Effector memory CD8-positive, alpha-beta T cell (primary cell): ENCODE results near the gene SKA2.
"Not testable (repeated sequence)": the region's sequence is repeated elsewhere in the genome, so short reads cannot be mapped to it uniquely, and the experiment has no call there.

ENCODE experiments used
- ATAC-seq: fragments of 150-1000 bp; cut with Tn5 transposase; replicated peaks from 2 replicates; pipeline ENCODE4 v1.10.0; 2021; ENCODE audit warnings: mild to moderate bottlenecking, moderate library complexity
- DNase-seq, 3 experiments: peaks; one replicate each; pipeline ENCODE4 v3.0.0; 2021
- H3K27ac Mint-ChIP-seq, 2 donors: one replicate each; pipeline ENCODE4 v1.8.0; 2022; ENCODE audit warnings: mild to moderate bottlenecking in 2 of 2, mixed read lengths in 2 of 2, moderate library complexity in 2 of 2
- H3K27me3 Mint-ChIP-seq, 2 donors: one replicate each; pipeline ENCODE4 v1.8.0; 2022; ENCODE audit warnings: mixed read lengths in 2 of 2
- H3K36me3 Mint-ChIP-seq: one replicate; pipeline ENCODE4 v1.8.0; 2022; ENCODE audit warnings: mild to moderate bottlenecking, moderate library complexity, mixed read lengths; ENCODE audit not compliant: insufficient read depth
- H3K4me1 Mint-ChIP-seq, 2 donors: one replicate each; pipeline ENCODE4 v1.8.0; 2022; ENCODE audit warnings: low read depth in 2 of 2, mixed read lengths in 2 of 2
- H3K4me3 Mint-ChIP-seq, 2 donors: one replicate each; pipeline ENCODE4 v1.8.0; 2022; ENCODE audit warnings: mild to moderate bottlenecking in 2 of 2, mixed read lengths in 2 of 2, moderate library complexity in 2 of 2
- H3K9me3 Mint-ChIP-seq, 2 donors: one replicate each; pipeline ENCODE4 v1.8.0; 2022; ENCODE audit warnings: mixed read lengths in 2 of 2

The SKA2 gene

GRCh38 chr17:59106463-59107305, 48.3 kb downstream of the SKA2 start, which contains the start of gene TRIM37:
Gene TRIM37 (minus strand): TSS chr17:59106880. CDS start chr17:59106461, 419 bp downstream.
- peaks cover 17 to 24% of the 10 kb centered on the region in 2 donors for H3K4me1 Mint-ChIP-seq
- H3K9me3 Mint-ChIP-seq, result no peaks in the 10 kb centered on the region
- peak within 1 kb of the TSS; percentile 96 for H3K27ac Mint-ChIP-seq
- H3K36me3 Mint-ChIP-seq, result peaks cover 26% of the 10 kb centered on the region
- peak within 1 kb of the TSS; percentile 94 to 98 for H3K4me3 Mint-ChIP-seq
- DNase-seq (peak; percentile 97 to 98 (median 98)), ATAC-seq (peak; percentile 92)
- H3K27me3 Mint-ChIP-seq, result no peaks in the 10 kb centered on the region

- peak; percentile 62 for ATAC-seq
Observed at GRCh38 chr17:59105852-59106462, 49.0 kb downstream of the SKA2 start.

GRCh38 chr17:59101178-59101577, 53.8 kb downstream of the SKA2 start:
- peaks cover 19% of the 10 kb centered on the region for H3K36me3 Mint-ChIP-seq
- no peaks in the 10 kb centered on the region for H3K27me3 Mint-ChIP-seq
- DNase-seq (no peak), ATAC-seq (no peak)
- H3K4me1 Mint-ChIP-seq, result peaks cover 14 to 44% of the 10 kb centered on the region in 2 donors
- H3K9me3 Mint-ChIP-seq, result no peaks in the 10 kb centered on the region
- H3K4me3 Mint-ChIP-seq, result no peak overlapping the region
- H3K27ac Mint-ChIP-seq, result no peak overlapping the region

More at GRCh38 chr17:59105852-59106462, 49.0 kb downstream of the SKA2 start:
- Mint-ChIP-seq H3K9me3 (no peaks in the 10 kb centered on the region), H3K27ac (peak overlapping the region; percentile 96), H3K36me3 (peaks cover 29% of the 10 kb centered on the region), H3K27me3 (no peaks in the 10 kb centered on the region), H3K4me3 (peak overlapping the region; percentile 94 to 98), H3K4me1 (peaks cover 20 to 28% of the 10 kb centered on the region in 2 donors)
- DNase-seq, result peak; percentile 66 to 74 (median 69)

GRCh38 chr17:59097876-59098275, 57.1 kb downstream of the SKA2 start:
- peaks cover 15% of the 10 kb centered on the region for H3K36me3 Mint-ChIP-seq
- H3K9me3 Mint-ChIP-seq, result no peaks in the 10 kb centered on the region
- H3K4me3 Mint-ChIP-seq, result no peak overlapping the region
- DNase-seq, result no peak
- no peaks in the 10 kb centered on the region for H3K27me3 Mint-ChIP-seq
- peaks cover 14 to 40% of the 10 kb centered on the region in 2 donors for H3K4me1 Mint-ChIP-seq
- ATAC-seq, result no peak
- H3K27ac Mint-ChIP-seq, result no peak overlapping the region

- H3K36me3 Mint-ChIP-seq, result peaks cover 16% of the 10 kb centered on the region
- H3K9me3 Mint-ChIP-seq, result no peaks in the 10 kb centered on the region
- peak overlapping the region in 1 of 2 donors; percentile 57 for H3K27ac Mint-ChIP-seq
- no peaks in the 10 kb centered on the region for H3K27me3 Mint-ChIP-seq
- no peak overlapping the region for H3K4me3 Mint-ChIP-seq
- ATAC-seq (no peak), DNase-seq (no peak)
- peaks cover 8 to 23% of the 10 kb centered on the region in 2 donors for H3K4me1 Mint-ChIP-seq
Observed at GRCh38 chr17:59094861-59095530, 60.0 kb downstream of the SKA2 start.

- peaks cover 8 to 21% of the 10 kb centered on the region in 2 donors for H3K4me1 Mint-ChIP-seq
- DNase-seq (no peak), ATAC-seq (no peak)
- H3K4me3 Mint-ChIP-seq, result no peak overlapping the region
- H3K27ac Mint-ChIP-seq, result no peak overlapping the region
- no peaks in the 10 kb centered on the region for H3K27me3 Mint-ChIP-seq
- H3K9me3 Mint-ChIP-seq, result no peaks in the 10 kb centered on the region
- H3K36me3 Mint-ChIP-seq, result peaks cover 20% of the 10 kb centered on the region
Observed at GRCh38 chr17:59093702-59094231, 61.2 kb downstream of the SKA2 start.

GRCh38 chr17:59093145-59093701, 61.8 kb downstream of the SKA2 start:
- H3K27me3 Mint-ChIP-seq, result no peaks in the 10 kb centered on the region
- ATAC-seq (no peak), DNase-seq (no peak)
- H3K4me1 Mint-ChIP-seq, result peaks cover 8 to 21% of the 10 kb centered on the region in 2 donors
- H3K9me3 Mint-ChIP-seq, result no peaks in the 10 kb centered on the region
- H3K4me3 Mint-ChIP-seq, result no peak overlapping the region
- no peak overlapping the region for H3K27ac Mint-ChIP-seq
- H3K36me3 Mint-ChIP-seq, result peaks cover 24% of the 10 kb centered on the region

- H3K27ac Mint-ChIP-seq, H3K27me3 Mint-ChIP-seq, DNase-seq, ATAC-seq, H3K9me3 Mint-ChIP-seq, H3K4me3 Mint-ChIP-seq: not testable (repeated sequence)
- Mint-ChIP-seq H3K4me1 (peaks cover 7 to 15% of the 10 kb centered on the region in 2 donors), H3K36me3 (peaks cover 28% of the 10 kb centered on the region)
Observed at GRCh38 chr17:59090593-59090992, 64.4 kb downstream of the SKA2 start.

GRCh38 chr17:59084154-59084553, 70.8 kb downstream of the SKA2 start:
- ATAC-seq (no peak), DNase-seq (no peak)
- Mint-ChIP-seq H3K9me3 (no peaks in the 10 kb centered on the region), H3K4me1 (peaks cover 0 to 8% of the 10 kb centered on the region in 2 donors), H3K27me3 (no peaks in the 10 kb centered on the region), H3K27ac (no peak overlapping the region), H3K36me3 (peaks cover 42% of the 10 kb centered on the region), H3K4me3 (no peak overlapping the region)

GRCh38 chr17:59074494-59074893, 80.5 kb downstream of the SKA2 start:
- H3K4me3 Mint-ChIP-seq, result no peak overlapping the region
- H3K4me1 Mint-ChIP-seq, result no peaks in the 10 kb centered on the region
- H3K9me3 Mint-ChIP-seq, result no peaks in the 10 kb centered on the region
- DNase-seq (no peak), ATAC-seq (no peak)
- H3K36me3 Mint-ChIP-seq, result peaks cover 61% of the 10 kb centered on the region
- no peaks in the 10 kb centered on the region for H3K27me3 Mint-ChIP-seq
- H3K27ac Mint-ChIP-seq, result no peak overlapping the region

GRCh38 chr17:59073972-59074371, 81.0 kb downstream of the SKA2 start:
- Mint-ChIP-seq H3K9me3 (no peaks in the 10 kb centered on the region), H3K27ac (no peak overlapping the region), H3K4me3 (no peak overlapping the region), H3K27me3 (no peaks in the 10 kb centered on the region), H3K36me3 (peaks cover 57% of the 10 kb centered on the region), H3K4me1 (no peaks in the 10 kb centered on the region)
- no peak for DNase-seq
- ATAC-seq, result no peak

GRCh38 chr17:59069856-59070255, 85.1 kb downstream of the SKA2 start:
- no peaks in the 10 kb centered on the region for H3K27me3 Mint-ChIP-seq
- peaks cover 36% of the 10 kb centered on the region for H3K36me3 Mint-ChIP-seq

GRCh38 chr17:59067756-59068155, 87.2 kb downstream of the SKA2 start:
- Mint-ChIP-seq H3K27me3 (no peaks in the 10 kb centered on the region), H3K4me1 (no peaks in the 10 kb centered on the region), H3K27ac (peak overlapping the region in 1 of 2 donors; percentile 13), H3K9me3 (no peaks in the 10 kb centered on the region), H3K36me3 (peaks cover 33% of the 10 kb centered on the region), H3K4me3 (no peak overlapping the region)
- no peak for ATAC-seq
- DNase-seq, result no peak

More at GRCh38 chr17:59069856-59070255, 85.1 kb downstream of the SKA2 start:
- Mint-ChIP-seq H3K9me3 (no peaks in the 10 kb centered on the region), H3K27ac (no peak overlapping the region), H3K4me1 (no peaks in the 10 kb centered on the region), H3K4me3 (no peak overlapping the region)
- ATAC-seq (no peak), DNase-seq (no peak)
